ENCODE measurements around the gene ARHGEF10L. TPM values are rescaled to one million over a fixed set of nuclear protein-coding genes. Genes with fewer than 3 reads are reported as not detected.
A peak's percentile ranks its signal among the peaks of the same experiment; 100 is the strongest.

ARHGEF10L gene
- total and polyA plus RNA-seq, 5 experiments from 2014 or later: 0.27 to 0.34 TPM; not detected in 3

GRCh38 chr1:17569200-17570139 lies 30.0 kb downstream of the ARHGEF10L start:
- POLR2A ChIA-PET: no interaction called here
- ATAC-seq: no peak
- no peak overlapping the region for H3K4me3 Mint-ChIP-seq
- no peaks in the 10 kb centered on the region for H3K9me3 Mint-ChIP-seq
- DNase-seq: no peak
- peaks cover 1 to 16% (median 2%) of the 10 kb centered on the region in 5 donors for H3K27me3 Mint-ChIP-seq
- H3K27ac Mint-ChIP-seq: no peak overlapping the region
- H3K36me3 Mint-ChIP-seq: no peaks in the 10 kb centered on the region
- H3K4me1 Mint-ChIP-seq: peaks cover 0 to 4% (median under 1%) of the 10 kb centered on the region in 4 donors

GRCh38 chr1:17570228-17570627 lies 30.7 kb downstream of the ARHGEF10L start:
- ATAC-seq (no peak), DNase-seq (no peak)
- no peaks in the 10 kb centered on the region for H3K9me3 Mint-ChIP-seq
- H3K27ac Mint-ChIP-seq: no peak overlapping the region
- POLR2A ChIA-PET: no interaction called here
- peaks cover 1 to 16% (median 2%) of the 10 kb centered on the region in 5 donors for H3K27me3 Mint-ChIP-seq
- H3K4me3 Mint-ChIP-seq: no peak overlapping the region
- peaks cover 0 to 4% (median under 1%) of the 10 kb centered on the region in 4 donors for H3K4me1 Mint-ChIP-seq
- no peaks in the 10 kb centered on the region for H3K36me3 Mint-ChIP-seq

- no peak for ATAC-seq
- Mint-ChIP-seq H3K9me3 (no peaks in the 10 kb centered on the region), H3K36me3 (no peaks in the 10 kb centered on the region), H3K4me1 (peaks cover 0 to 4% (median under 1%) of the 10 kb centered on the region in 4 donors), H3K27ac (no peak overlapping the region), H3K4me3 (no peak overlapping the region), H3K27me3 (peaks cover 1 to 16% (median 2%) of the 10 kb centered on the region in 5 donors)
- no peak for DNase-seq
- POLR2A ChIA-PET: no interaction called here
These were observed 32.9 kb downstream of the ARHGEF10L start for GRCh38 chr1:17572264-17572985.

GRCh38 chr1:17573518-17574041 lies 34.1 kb downstream of the ARHGEF10L start:
- Mint-ChIP-seq H3K9me3 (no peaks in the 10 kb centered on the region), H3K4me3 (no peak overlapping the region), H3K4me1 (peaks cover 0 to 4% (median under 1%) of the 10 kb centered on the region in 4 donors), H3K27ac (no peak overlapping the region), H3K36me3 (no peaks in the 10 kb centered on the region), H3K27me3 (peaks cover 0 to 16% (median 2%) of the 10 kb centered on the region in 5 donors)
- no peak for ATAC-seq
- POLR2A ChIA-PET: no interaction called here
- no peak for DNase-seq

GRCh38 chr1:17574516-17574915 lies 35.0 kb downstream of the ARHGEF10L start:
- ATAC-seq: no peak
- H3K9me3 Mint-ChIP-seq: no peaks in the 10 kb centered on the region
- peaks cover 0 to 4% (median under 1%) of the 10 kb centered on the region in 4 donors for H3K4me1 Mint-ChIP-seq
- DNase-seq: no peak
- no peak overlapping the region for H3K4me3 Mint-ChIP-seq
- POLR2A ChIA-PET: no interaction called here
- H3K27ac Mint-ChIP-seq: no peak overlapping the region
- H3K27me3 Mint-ChIP-seq: peaks cover 0 to 16% (median 2%) of the 10 kb centered on the region in 5 donors
- H3K36me3 Mint-ChIP-seq: no peaks in the 10 kb centered on the region

- H3K4me1 Mint-ChIP-seq: no peaks in the 10 kb centered on the region
- H3K36me3 Mint-ChIP-seq: no peaks in the 10 kb centered on the region
- H3K9me3 Mint-ChIP-seq: no peaks in the 10 kb centered on the region
- no peak overlapping the region for H3K4me3 Mint-ChIP-seq
- DNase-seq (no peak), ATAC-seq (no peak)
- POLR2A ChIA-PET: no interaction called here
- no peak overlapping the region for H3K27ac Mint-ChIP-seq
- H3K27me3 Mint-ChIP-seq: peaks cover 0 to 3% (median under 1%) of the 10 kb centered on the region in 5 donors
These were observed 36.5 kb downstream of the ARHGEF10L start for GRCh38 chr1:17575797-17576518.

GRCh38 chr1:17576519-17576853 lies 37.0 kb downstream of the ARHGEF10L start:
- no peaks in the 10 kb centered on the region for H3K36me3 Mint-ChIP-seq
- ATAC-seq (no peak), DNase-seq (no peak)
- no peak overlapping the region for H3K27ac Mint-ChIP-seq
- POLR2A ChIA-PET: no interaction called here
- H3K27me3 Mint-ChIP-seq: peaks cover 0 to 1% (median 0%) of the 10 kb centered on the region in 5 donors
- no peak overlapping the region for H3K4me3 Mint-ChIP-seq
- H3K9me3 Mint-ChIP-seq: no peaks in the 10 kb centered on the region
- peaks cover 0 to 3% (median 1%) of the 10 kb centered on the region in 4 donors for H3K4me1 Mint-ChIP-seq

GRCh38 chr1:17577907-17578297 lies 38.4 kb downstream of the ARHGEF10L start:
- no peak overlapping the region for H3K4me3 Mint-ChIP-seq
- DNase-seq (no peak), ATAC-seq (no peak)
- peaks cover 0 to 1% (median 0%) of the 10 kb centered on the region in 5 donors for H3K27me3 Mint-ChIP-seq
- H3K36me3 Mint-ChIP-seq: no peaks in the 10 kb centered on the region
- peaks cover 0 to 8% (median 2%) of the 10 kb centered on the region in 4 donors for H3K4me1 Mint-ChIP-seq
- POLR2A ChIA-PET: no interaction called here
- no peaks in the 10 kb centered on the region for H3K9me3 Mint-ChIP-seq
- no peak overlapping the region for H3K27ac Mint-ChIP-seq

- no peak for ATAC-seq
- Mint-ChIP-seq H3K9me3 (no peaks in the 10 kb centered on the region), H3K36me3 (no peaks in the 10 kb centered on the region), H3K4me1 (peaks cover 0 to 8% (median 2%) of the 10 kb centered on the region in 4 donors), H3K27ac (peak overlapping the region in 1 of 10 donors; percentile 60), H3K27me3 (no peaks in the 10 kb centered on the region), H3K4me3 (no peak overlapping the region)
- POLR2A ChIA-PET: no interaction called here
- DNase-seq: no peak
These were observed 40.7 kb downstream of the ARHGEF10L start for GRCh38 chr1:17579951-17580939.

- H3K4me3 Mint-ChIP-seq: no peak overlapping the region
These were observed 42.1 kb downstream of the ARHGEF10L start for GRCh38 chr1:17581389-17582123.

GRCh38 chr1:17582124-17582774 lies 42.8 kb downstream of the ARHGEF10L start:
- no peak for DNase-seq
- H3K4me1 Mint-ChIP-seq: peaks cover 0 to 8% (median 2%) of the 10 kb centered on the region in 4 donors
- H3K27me3 Mint-ChIP-seq: peaks cover 0 to 2% (median 0%) of the 10 kb centered on the region in 5 donors
- no peak for ATAC-seq
- no peak overlapping the region for H3K4me3 Mint-ChIP-seq
- H3K9me3 Mint-ChIP-seq: no peaks in the 10 kb centered on the region
- H3K36me3 Mint-ChIP-seq: no peaks in the 10 kb centered on the region
- H3K27ac Mint-ChIP-seq: no peak overlapping the region
- POLR2A ChIA-PET: interaction anchor here (0.6 kb wide), 1 partner anchor 1390 kb away, joined by 6 read pairs; no protein-coding TSS in a partner anchor

More at GRCh38 chr1:17581389-17582123, 42.1 kb downstream of the ARHGEF10L start:
- Mint-ChIP-seq H3K27me3 (peaks cover 0 to 2% (median 0%) of the 10 kb centered on the region in 5 donors), H3K27ac (peak overlapping the region in 2 of 10 donors; percentile 6 to 38), H3K36me3 (no peaks in the 10 kb centered on the region), H3K9me3 (no peaks in the 10 kb centered on the region), H3K4me1 (peaks cover 0 to 8% (median 2%) of the 10 kb centered on the region in 4 donors)
- ATAC-seq: no peak
- no peak for DNase-seq
- POLR2A ChIA-PET: no interaction called here
